ENCODE measurements around the gene CASP4. TPM values are rescaled to one million over a fixed set of nuclear protein-coding genes. Genes with fewer than 3 reads are reported as not detected.

The CASP4 gene
- total and polyA plus RNA-seq, 5 donors from 2014 or later, result 108 to 137 (median 116) TPM

DNA sequence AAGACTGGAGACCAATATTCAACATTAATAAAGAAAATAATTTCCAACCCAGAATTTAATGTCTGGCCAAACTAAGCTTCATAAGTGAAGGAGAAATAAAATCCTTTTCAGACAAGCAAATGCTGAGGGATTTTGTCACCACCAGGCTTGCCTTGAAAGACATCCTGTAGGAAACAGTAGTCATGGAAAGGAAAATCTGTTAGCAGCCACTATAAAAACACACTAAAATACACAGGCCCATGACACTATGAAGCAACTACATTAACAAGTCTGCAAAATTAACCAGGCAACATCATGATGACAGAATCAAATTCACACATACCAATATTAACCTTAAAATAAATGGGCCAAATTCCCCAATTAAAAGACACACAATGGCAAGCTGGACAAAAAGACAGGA, 2.4 kb upstream of the CASP4 start:
- Histone ChIP-seq H3K27me3 (ENCODE audit: control insufficient read depth, insufficient read depth, low read length) (no peaks in the 10 kb centered on the region), H3K9me3 (ENCODE audit: control insufficient read depth in 2 of 2, low read length in 2 of 2) (peaks cover 0 to 2% of the 10 kb centered on the region in 2 experiments), H3K36me3 (ENCODE audit: control insufficient read depth, insufficient read depth, low read length) (no peaks in the 10 kb centered on the region), H3K4me1 (ENCODE audit: control insufficient read depth, insufficient read depth, low read length, poor library complexity, severe bottlenecking) (peaks cover 21% of the 10 kb centered on the region), H3K27ac (ENCODE audit: insufficient read depth, low read length, poor library complexity, severe bottlenecking) (no peak overlapping the region), H3K4me3 (ENCODE audit: low read depth, low read length) (no peak overlapping the region)
- DNase-seq (no peak), ATAC-seq (ENCODE audit: low read depth in 2 of 2) (no peak)
- Mint-ChIP-seq H3K4me3 (no peak overlapping the region), H3K27me3 (no peaks in the 10 kb centered on the region), H3K4me1 (peaks cover 15 to 28% (median 23%) of the 10 kb centered on the region in 4 donors), H3K36me3 (peaks cover 3% of the 10 kb centered on the region), H3K27ac (peak overlapping the region in 2 of 3 donors; percentile 9 to 29), H3K9me3 (peaks cover 0 to 14% (median 7%) of the 10 kb centered on the region in 7 donors)

- Histone ChIP-seq H3K4me3 (ENCODE audit: low read depth, low read length) (peak overlapping the region; percentile 100), H3K4me1 (ENCODE audit: control insufficient read depth, insufficient read depth, low read length, poor library complexity, severe bottlenecking) (peaks cover 32% of the 10 kb centered on the region), H3K27me3 (ENCODE audit: control insufficient read depth, insufficient read depth, low read length) (no peaks in the 10 kb centered on the region), H3K9me3 (ENCODE audit: control insufficient read depth in 2 of 2, low read length in 2 of 2) (peaks cover 2 to 6% of the 10 kb centered on the region in 2 experiments), H3K27ac (ENCODE audit: insufficient read depth, low read length, poor library complexity, severe bottlenecking) (peak overlapping the region; percentile 76), H3K36me3 (ENCODE audit: control insufficient read depth, insufficient read depth, low read length) (peaks cover 12% of the 10 kb centered on the region)
- peaks cover 11% of the 10 kb centered on the region for H3K36me3 Mint-ChIP-seq
- peak overlapping the region; percentile 97 to 98 (median 97) for H3K27ac Mint-ChIP-seq
- H3K9me3 Mint-ChIP-seq, result peaks cover 0 to 11% (median 7%) of the 10 kb centered on the region in 7 donors
- no peaks in the 10 kb centered on the region for H3K27me3 Mint-ChIP-seq
- ATAC-seq (ENCODE audit: low read depth in 2 of 2) (no peak), DNase-seq (no peak)
- H3K4me3 Mint-ChIP-seq, result peak overlapping the region; percentile 95 to 98 (median 96)
- peaks cover 18 to 38% (median 32%) of the 10 kb centered on the region in 4 donors for H3K4me1 Mint-ChIP-seq
Measured at GRCh38 chr11:104968856-104969776, 742 bp upstream of the CASP4 start.

GRCh38 chr11:104967534-104968354, 630 bp downstream of the CASP4 start:
- Histone ChIP-seq H3K4me3 (ENCODE audit: low read depth, low read length) (peak overlapping the region; percentile 100), H3K27me3 (ENCODE audit: control insufficient read depth, insufficient read depth, low read length) (no peaks in the 10 kb centered on the region), H3K27ac (ENCODE audit: insufficient read depth, low read length, poor library complexity, severe bottlenecking) (peak overlapping the region; percentile 76), H3K4me1 (ENCODE audit: control insufficient read depth, insufficient read depth, low read length, poor library complexity, severe bottlenecking) (peaks cover 39% of the 10 kb centered on the region), H3K9me3 (ENCODE audit: control insufficient read depth in 2 of 2, low read length in 2 of 2) (peaks cover 0 to 6% of the 10 kb centered on the region in 2 experiments), H3K36me3 (ENCODE audit: control insufficient read depth, insufficient read depth, low read length) (peaks cover 17% of the 10 kb centered on the region)
- DNase-seq (peak in 1 of 3 donors; percentile 48), ATAC-seq (ENCODE audit: low read depth in 2 of 2) (peak; percentile 31 to 41)
- Mint-ChIP-seq H3K9me3 (peaks cover 0 to 7% (median 3%) of the 10 kb centered on the region in 7 donors), H3K27me3 (no peaks in the 10 kb centered on the region), H3K4me3 (peak overlapping the region; percentile 95 to 98 (median 96)), H3K4me1 (peaks cover 25 to 46% (median 39%) of the 10 kb centered on the region in 4 donors), H3K27ac (peak overlapping the region; percentile 97 to 98 (median 97)), H3K36me3 (peaks cover 21% of the 10 kb centered on the region)

- DNase-seq (no peak), ATAC-seq (ENCODE audit: low read depth in 2 of 2) (no peak)
- Histone ChIP-seq H3K27me3 (ENCODE audit: control insufficient read depth, insufficient read depth, low read length) (no peaks in the 10 kb centered on the region), H3K4me1 (ENCODE audit: control insufficient read depth, insufficient read depth, low read length, poor library complexity, severe bottlenecking) (peaks cover 50% of the 10 kb centered on the region), H3K4me3 (ENCODE audit: low read depth, low read length) (peak overlapping the region; percentile 100), H3K9me3 (ENCODE audit: control insufficient read depth in 2 of 2, low read length in 2 of 2) (peaks cover 0 to 6% of the 10 kb centered on the region in 2 experiments), H3K36me3 (ENCODE audit: control insufficient read depth, insufficient read depth, low read length) (peaks cover 35% of the 10 kb centered on the region), H3K27ac (ENCODE audit: insufficient read depth, low read length, poor library complexity, severe bottlenecking) (no peak overlapping the region)
- Mint-ChIP-seq H3K27me3 (no peaks in the 10 kb centered on the region), H3K4me1 (peaks cover 32 to 65% (median 54%) of the 10 kb centered on the region in 4 donors), H3K4me3 (peak overlapping the region; percentile 77 to 97 (median 92)), H3K9me3 (peaks cover 0 to 2% (median 0%) of the 10 kb centered on the region in 7 donors), H3K36me3 (peaks cover 32% of the 10 kb centered on the region), H3K27ac (peak overlapping the region; percentile 15 to 67 (median 55))
Measured at GRCh38 chr11:104965735-104966134, 2.6 kb downstream of the CASP4 start.

GRCh38 chr11:104964247-104964646, 4.1 kb downstream of the CASP4 start:
- Mint-ChIP-seq H3K27me3 (no peaks in the 10 kb centered on the region), H3K4me3 (peak overlapping the region in 2 of 4 donors; percentile 8 to 18), H3K4me1 (peaks cover 41 to 75% (median 66%) of the 10 kb centered on the region in 4 donors), H3K36me3 (peaks cover 32% of the 10 kb centered on the region), H3K9me3 (peaks cover 0 to 2% (median 0%) of the 10 kb centered on the region in 7 donors), H3K27ac (no peak overlapping the region)
- no peak for ATAC-seq (ENCODE audit: low read depth in 2 of 2)
- H3K4me1 ChIP-seq (ENCODE audit: control insufficient read depth, insufficient read depth, low read length, poor library complexity, severe bottlenecking), result peaks cover 61% of the 10 kb centered on the region
- no peak overlapping the region for H3K27ac ChIP-seq (ENCODE audit: insufficient read depth, low read length, poor library complexity, severe bottlenecking)
- peak overlapping the region; percentile 100 for H3K4me3 ChIP-seq (ENCODE audit: low read depth, low read length)
- H3K36me3 ChIP-seq (ENCODE audit: control insufficient read depth, insufficient read depth, low read length), result peaks cover 35% of the 10 kb centered on the region
- no peaks in the 10 kb centered on the region for H3K27me3 ChIP-seq (ENCODE audit: control insufficient read depth, insufficient read depth, low read length)
- peaks cover 0 to 6% of the 10 kb centered on the region in 2 experiments for H3K9me3 ChIP-seq (ENCODE audit: control insufficient read depth in 2 of 2, low read length in 2 of 2)
- no peak for DNase-seq

DNA sequence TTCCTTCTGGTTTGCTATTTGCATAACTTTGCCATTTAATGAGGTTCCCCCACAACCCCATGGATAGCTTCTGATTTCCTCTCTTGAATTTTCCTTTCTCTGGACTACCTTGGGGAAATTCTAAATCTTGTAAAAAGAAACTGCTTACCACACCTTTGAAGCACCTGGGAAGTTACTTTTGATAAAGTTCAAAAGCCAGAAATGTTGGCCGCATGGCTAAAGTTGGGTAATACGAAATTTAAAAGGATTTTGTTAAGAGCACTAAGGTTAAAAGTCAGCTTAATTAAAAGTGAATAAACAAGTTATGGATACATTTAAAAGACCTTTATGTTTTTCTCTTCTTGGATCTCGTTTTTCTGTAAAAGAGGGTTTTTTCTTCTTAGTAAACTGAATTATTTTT, 5.5 kb downstream of the CASP4 start:
- Histone ChIP-seq H3K4me1 (ENCODE audit: control insufficient read depth, insufficient read depth, low read length, poor library complexity, severe bottlenecking) (peaks cover 65% of the 10 kb centered on the region), H3K27me3 (ENCODE audit: control insufficient read depth, insufficient read depth, low read length) (no peaks in the 10 kb centered on the region), H3K9me3 (ENCODE audit: control insufficient read depth in 2 of 2, low read length in 2 of 2) (peaks cover 0 to 6% of the 10 kb centered on the region in 2 experiments), H3K36me3 (ENCODE audit: control insufficient read depth, insufficient read depth, low read length) (peaks cover 35% of the 10 kb centered on the region), H3K4me3 (ENCODE audit: low read depth, low read length) (no peak overlapping the region), H3K27ac (ENCODE audit: insufficient read depth, low read length, poor library complexity, severe bottlenecking) (no peak overlapping the region)
- Mint-ChIP-seq H3K27ac (peak overlapping the region in 2 of 3 donors; percentile 4 to 42), H3K4me3 (peak overlapping the region; percentile 15 to 81 (median 39)), H3K36me3 (peaks cover 36% of the 10 kb centered on the region), H3K9me3 (peaks cover 0 to 2% (median 0%) of the 10 kb centered on the region in 7 donors), H3K27me3 (no peaks in the 10 kb centered on the region), H3K4me1 (peaks cover 45 to 81% (median 71%) of the 10 kb centered on the region in 4 donors)
- no peak for DNase-seq
- no peak for ATAC-seq (ENCODE audit: low read depth in 2 of 2)

GRCh38 chr11:104957280-104957679, 11.1 kb downstream of the CASP4 start:
- no peak overlapping the region for H3K27ac Mint-ChIP-seq
- ATAC-seq (ENCODE audit: low read depth in 2 of 2) (no peak), DNase-seq (no peak)
- peaks cover 55 to 83% (median 73%) of the 10 kb centered on the region in 4 donors for H3K4me1 Mint-ChIP-seq
- Histone ChIP-seq H3K4me3 (ENCODE audit: low read depth, low read length) (peak overlapping the region; percentile 20), H3K27me3 (ENCODE audit: control insufficient read depth, insufficient read depth, low read length) (no peaks in the 10 kb centered on the region), H3K27ac (ENCODE audit: insufficient read depth, low read length, poor library complexity, severe bottlenecking) (no peak overlapping the region), H3K9me3 (ENCODE audit: control insufficient read depth in 2 of 2, low read length in 2 of 2) (no peaks in the 10 kb centered on the region), H3K4me1 (ENCODE audit: control insufficient read depth, insufficient read depth, low read length, poor library complexity, severe bottlenecking) (peaks cover 52% of the 10 kb centered on the region), H3K36me3 (ENCODE audit: control insufficient read depth, insufficient read depth, low read length) (peaks cover 44% of the 10 kb centered on the region)
- H3K4me3 Mint-ChIP-seq, result peak overlapping the region in 3 of 4 donors; percentile 9 to 62 (median 51)
- H3K27me3 Mint-ChIP-seq, result no peaks in the 10 kb centered on the region
- peaks cover 0 to 2% (median 0%) of the 10 kb centered on the region in 7 donors for H3K9me3 Mint-ChIP-seq
- peaks cover 36% of the 10 kb centered on the region for H3K36me3 Mint-ChIP-seq
